ENCODE data around the gene FAM3A.

Gene FAM3A

DNA sequence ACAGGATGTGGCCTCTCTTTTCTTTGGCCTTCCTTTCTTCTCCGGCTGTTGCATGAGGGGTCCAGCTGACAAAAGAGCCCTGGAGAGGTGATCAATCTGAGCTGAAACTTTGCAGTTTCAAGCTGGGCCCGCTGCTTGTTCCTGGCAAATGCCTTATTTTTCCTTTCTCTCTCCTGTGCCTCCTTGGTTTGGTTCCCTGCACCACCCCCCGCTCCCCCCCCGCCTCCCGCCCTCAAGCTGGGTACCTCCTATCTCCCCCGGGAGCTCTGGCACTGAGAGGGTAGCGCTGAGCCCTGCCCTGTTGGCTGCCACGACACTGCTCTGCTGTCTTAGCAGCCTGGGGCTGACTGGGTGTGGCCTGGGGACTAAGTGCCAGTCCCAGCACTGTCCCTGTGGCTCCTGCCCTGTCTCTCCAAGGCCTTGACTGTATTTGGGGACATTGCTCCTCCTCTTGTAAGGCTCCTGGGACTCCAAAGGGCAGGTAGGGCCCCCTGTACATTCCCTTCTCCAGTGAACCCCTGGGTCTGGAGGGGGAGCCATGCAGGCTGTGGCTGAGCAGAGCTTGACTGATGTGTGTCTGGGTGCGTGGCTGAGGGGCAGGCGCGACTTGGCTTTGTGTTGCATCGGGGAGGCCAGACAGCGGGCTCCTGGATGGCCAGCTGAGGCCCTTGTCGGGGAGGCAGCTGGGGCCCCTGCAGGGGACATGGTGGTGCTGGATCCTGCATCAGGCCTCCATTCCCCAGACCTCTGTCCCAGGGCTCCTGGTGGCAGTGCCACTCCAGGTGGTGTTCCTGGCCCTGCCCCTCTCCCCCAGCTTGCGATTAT, 56.9 kb downstream of the FAM3A start:
- DNase-seq (ENCODE audit: low read depth), result peak; percentile 47

DNA sequence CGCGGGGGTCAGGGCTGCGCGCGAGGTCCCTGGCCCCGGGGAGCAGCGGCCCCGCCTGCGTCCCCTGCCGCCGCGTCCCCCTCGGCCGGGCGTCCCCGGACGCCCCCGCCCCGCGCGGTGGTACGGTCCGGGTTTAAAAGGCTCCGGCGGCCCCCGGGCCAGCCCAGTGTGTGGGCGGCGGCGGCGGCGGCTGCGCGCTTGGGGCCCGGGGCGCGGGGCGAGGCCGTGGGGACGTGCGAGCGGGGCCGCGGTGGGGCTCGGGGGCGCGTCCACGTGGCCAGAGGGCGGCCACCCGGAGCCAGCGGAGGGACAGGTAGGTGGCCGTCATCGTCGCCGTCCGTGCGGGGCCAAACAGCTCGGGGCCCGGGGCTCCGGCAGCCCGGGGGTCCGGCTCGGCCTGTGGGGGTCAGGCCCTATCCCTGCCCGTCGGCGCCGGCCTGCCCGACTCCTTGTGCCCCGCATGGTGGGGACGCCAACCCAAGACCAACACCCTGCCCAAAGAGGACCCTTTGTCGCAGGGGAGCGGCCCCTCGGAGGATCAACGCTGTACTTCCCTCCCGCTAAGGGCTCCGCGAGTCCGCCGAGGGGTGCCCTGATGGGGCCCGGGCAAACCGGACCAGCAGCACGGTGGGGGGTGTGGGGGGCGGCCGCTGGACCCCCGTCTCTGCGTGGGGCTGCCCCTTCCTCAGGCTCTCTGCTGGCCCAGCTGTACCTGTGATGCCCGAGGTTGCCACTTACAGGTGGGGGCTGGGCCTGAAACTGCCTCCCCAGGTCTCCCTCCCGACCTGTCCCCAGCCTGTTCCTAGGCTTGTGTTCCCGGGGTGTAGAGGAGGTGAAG, 57.7 kb downstream of the FAM3A start, which contains the start of gene PLXNA3:
TSS of gene PLXNA3 (plus strand) at position 166 of the 838 bp plus-strand sequence. CDS start 1,903 bp downstream, outside the sequence.
- peak; percentile 31 for DNase-seq (ENCODE audit: low read depth)

DNA sequence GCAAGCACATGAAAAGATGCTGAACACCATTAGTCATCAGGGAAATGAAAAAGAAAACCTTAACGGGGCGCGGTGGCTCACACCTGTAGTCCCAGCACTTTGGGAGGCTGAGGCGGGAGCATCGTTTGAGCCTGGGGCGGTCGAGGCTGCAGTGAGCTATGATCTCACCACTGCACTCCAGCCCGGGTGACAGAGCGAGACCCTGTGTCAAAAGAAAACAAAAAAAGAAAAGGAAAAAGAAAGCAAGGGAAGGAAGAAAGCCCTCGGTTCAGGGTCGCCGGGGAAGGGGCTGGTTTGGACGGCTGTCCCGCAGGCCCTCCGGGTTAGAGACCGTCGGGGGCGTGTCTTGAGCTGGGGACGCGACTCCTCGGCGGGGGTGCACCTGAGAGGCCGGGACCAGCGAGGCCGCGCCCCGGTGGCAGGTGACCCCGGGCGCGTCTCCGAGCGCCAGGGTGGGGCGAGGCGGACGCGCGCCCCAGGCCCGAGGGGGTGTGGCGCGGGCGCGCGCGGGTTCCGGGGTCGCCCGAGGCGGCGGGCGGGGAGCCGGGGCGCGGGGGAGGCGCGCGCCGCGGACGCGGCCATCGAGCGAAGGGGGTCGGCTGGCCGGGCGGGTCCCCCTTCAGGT, 58.4 kb downstream of the FAM3A start:
- DNase-seq (ENCODE audit: low read depth), result peak; percentile 10
